Measurements from ENCODE around the gene TEX30. TPM values are rescaled to one million over a fixed set of nuclear protein-coding genes. Genes with fewer than 3 reads are reported as not detected.

TEX30 gene
- total RNA-seq = 5.0 and 8.2 TPM in 2 replicates

DNA sequence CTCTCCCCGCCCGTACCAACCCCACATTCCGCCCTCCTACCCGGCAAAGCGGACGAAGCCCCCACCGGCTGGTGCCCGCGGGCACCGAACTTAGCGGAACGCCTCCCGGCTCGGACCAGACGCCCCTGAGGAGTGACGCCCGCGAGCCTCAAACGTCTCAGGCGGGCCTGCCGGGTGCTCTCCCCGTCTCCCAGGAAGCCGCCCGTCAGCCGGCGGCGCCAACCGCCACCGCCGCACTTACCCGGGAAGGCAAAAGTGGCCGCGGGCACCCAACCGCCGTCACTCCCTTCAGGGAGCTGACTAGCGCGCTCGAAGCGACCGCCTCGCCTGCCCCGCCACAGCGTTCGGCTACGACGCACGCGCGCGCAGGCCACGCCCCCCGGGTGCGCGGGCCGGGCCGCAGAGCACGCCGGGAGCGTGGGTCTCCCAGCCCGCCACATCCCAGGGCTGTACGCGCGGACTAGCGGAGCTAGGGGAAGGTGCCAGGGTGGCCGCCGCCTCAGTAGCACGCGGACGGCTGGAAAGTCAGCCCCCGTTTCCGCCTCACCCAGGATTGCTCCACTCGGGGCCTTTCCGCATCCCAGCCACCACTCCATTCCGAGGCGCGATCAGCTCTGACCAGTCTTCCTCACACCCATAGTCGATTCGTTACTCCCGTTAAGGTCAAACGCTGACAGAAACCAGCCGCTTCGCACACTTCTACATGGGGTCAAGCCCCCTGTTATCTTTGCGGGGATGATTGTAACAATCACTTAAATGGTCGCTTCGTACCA lies at the start of gene TEX30:
Gene TEX30 (minus strand): TSS at position 346 of the 773 bp plus-strand sequence. CDS start 3,760 bp downstream, outside the sequence.

GRCh38 chr13:102798581-102799425 lies 25.2 kb upstream of the TEX30 start, which contains the start of the genes BIVM and POGLUT2:
Gene BIVM, plus strand, starts transcription at chr13:102799119. Its CDS starts 8,149 bp downstream, at chr13:102807268.
Gene POGLUT2, minus strand, starts transcription at chr13:102798976. Its CDS starts 306 bp downstream, at chr13:102798670.

Other genes with a start within 250 kb of the TEX30 start
- 31.4 and 33.1 TPM in 2 replicates for gene TPP2, start 176.8 kb downstream of the TEX30 start, total RNA-seq
- gene METTL21C, start 78.7 kb downstream of the TEX30 start, total RNA-seq = 0.20 TPM in 1 of 2 replicates, not detected in the other
- gene POGLUT2, start 25.2 kb upstream of the TEX30 start, total RNA-seq = 23.1 and 25.1 TPM in 2 replicates
- 15.2 and 15.9 TPM in 2 replicates for gene BIVM, start 25.3 kb upstream of the TEX30 start, total RNA-seq
- gene ERCC5, start 72.2 kb upstream of the TEX30 start, total RNA-seq = 58.0 and 77.6 TPM in 2 replicates

Measured in cardiac ventricle fibroblast (primary cell).